HL-60 (cell line): ENCODE data around the gene NAA11.

ENCODE experiments used
- POLR2AphosphoS5 ChIP-seq: IDR thresholded peaks from 2 replicates; pipeline ENCODE4 v1.6.1; 2012; ENCODE audit warnings: low read depth
- TF ChIP-seq, protein P1 (sequence below): IDR thresholded peaks from one replicate; pipeline ENCODE4 v1.5.1; 2011; ENCODE audit warnings: low read length, control low read depth, inconsistent platforms; ENCODE audit not compliant: insufficient read depth

DNA sequence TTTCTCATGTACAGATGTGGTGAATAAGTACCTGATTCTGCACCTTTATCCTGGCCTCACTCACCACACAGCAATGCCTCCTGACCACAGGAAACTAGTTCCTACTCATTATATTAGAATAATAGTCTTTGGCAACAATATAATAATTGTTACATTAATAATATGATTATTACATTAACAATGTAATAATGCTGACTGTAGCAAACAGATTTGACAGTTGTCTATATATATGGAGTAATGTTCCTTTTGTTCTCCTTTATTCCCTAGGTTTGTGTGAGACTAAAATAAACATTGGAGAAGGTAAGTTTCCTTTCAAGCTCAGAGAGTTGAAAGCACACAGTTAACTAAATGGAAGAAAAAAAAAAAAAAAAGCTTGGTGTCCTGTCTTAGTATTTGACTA is 40.6 kb upstream of the NAA11 start:
- TF ChIP-seq, protein P1, sequence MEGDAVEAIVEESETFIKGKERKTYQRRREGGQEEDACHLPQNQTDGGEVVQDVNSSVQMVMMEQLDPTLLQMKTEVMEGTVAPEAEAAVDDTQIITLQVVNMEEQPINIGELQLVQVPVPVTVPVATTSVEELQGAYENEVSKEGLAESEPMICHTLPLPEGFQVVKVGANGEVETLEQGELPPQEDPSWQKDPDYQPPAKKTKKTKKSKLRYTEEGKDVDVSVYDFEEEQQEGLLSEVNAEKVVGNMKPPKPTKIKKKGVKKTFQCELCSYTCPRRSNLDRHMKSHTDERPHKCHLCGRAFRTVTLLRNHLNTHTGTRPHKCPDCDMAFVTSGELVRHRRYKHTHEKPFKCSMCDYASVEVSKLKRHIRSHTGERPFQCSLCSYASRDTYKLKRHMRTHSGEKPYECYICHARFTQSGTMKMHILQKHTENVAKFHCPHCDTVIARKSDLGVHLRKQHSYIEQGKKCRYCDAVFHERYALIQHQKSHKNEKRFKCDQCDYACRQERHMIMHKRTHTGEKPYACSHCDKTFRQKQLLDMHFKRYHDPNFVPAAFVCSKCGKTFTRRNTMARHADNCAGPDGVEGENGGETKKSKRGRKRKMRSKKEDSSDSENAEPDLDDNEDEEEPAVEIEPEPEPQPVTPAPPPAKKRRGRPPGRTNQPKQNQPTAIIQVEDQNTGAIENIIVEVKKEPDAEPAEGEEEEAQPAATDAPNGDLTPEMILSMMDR, result no peak
- no peak for TF ChIP-seq POLR2AphosphoS5
